Trophoblast cell (in vitro differentiated cells and primary cell): ENCODE measurements around the gene TMEM45B.
"Not testable (repeated sequence)": the region's sequence is repeated elsewhere in the genome, so short reads cannot be mapped to it uniquely, and the experiment has no call there.

ENCODE experiments used
- DNase-seq, 2 donors: peaks; one replicate each; pipeline ENCODE4 v3.0.0-alpha.2; 2016
- H2AFZ ChIP-seq: 2 replicates; pipeline ENCODE4 v1.6.1; 2013; ENCODE audit warnings: low read length, moderate library complexity, mild to moderate bottlenecking; ENCODE audit not compliant: insufficient read depth, poor library complexity
- H2AK5ac ChIP-seq: 2 replicates; pipeline ENCODE4 v1.6.1; 2013; ENCODE audit warnings: mild to moderate bottlenecking, low read length
- H2BK120ac ChIP-seq: 2 replicates; pipeline ENCODE4 v1.6.1; 2013; ENCODE audit warnings: low read length, mild to moderate bottlenecking, moderate library complexity; ENCODE audit not compliant: insufficient read depth, poor library complexity
- H2BK12ac ChIP-seq: 2 replicates; pipeline ENCODE4 v1.6.1; 2013; ENCODE audit warnings: mild to moderate bottlenecking, low read length, moderate library complexity
- H2BK5ac ChIP-seq: 2 replicates; pipeline ENCODE4 v1.6.1; 2013; ENCODE audit warnings: low read length, low read depth, moderate library complexity, mild to moderate bottlenecking; ENCODE audit not compliant: poor library complexity
- H3K14ac ChIP-seq: 2 replicates; pipeline ENCODE4 v1.6.1; 2013; ENCODE audit warnings: mild to moderate bottlenecking, low read length
- H3K18ac ChIP-seq: 2 replicates; pipeline ENCODE4 v1.6.1; 2013; ENCODE audit warnings: mild to moderate bottlenecking, low read length
- H3K23ac ChIP-seq: 2 replicates; pipeline ENCODE4 v1.6.1; 2013; ENCODE audit warnings: low read length
- H3K27ac ChIP-seq: 2 replicates; pipeline ENCODE4 v1.5.1; 2013; ENCODE audit warnings: low read depth, mild to moderate bottlenecking, inconsistent platforms, low read length, moderate library complexity
- H3K27me3 ChIP-seq: 2 replicates; pipeline ENCODE4 v1.6.1; 2013; ENCODE audit warnings: inconsistent platforms, mild to moderate bottlenecking, low read length, moderate library complexity; ENCODE audit not compliant: insufficient read depth
- H3K36me3 ChIP-seq, 2 experiments: 1 replicate in 1 of 2; 2 replicates in 1 of 2; pipeline ENCODE4 v1.6.1; 2013; ENCODE audit warnings: low read length in 2 of 2, mild to moderate bottlenecking in 2 of 2, moderate library complexity in 1 of 2; ENCODE audit not compliant: insufficient read depth in 2 of 2, control insufficient read depth in 1 of 2
- H3K4ac ChIP-seq: 2 replicates; pipeline ENCODE4 v1.6.1; 2013; ENCODE audit warnings: low read depth, mild to moderate bottlenecking, low read length, moderate library complexity
- H3K4me1 ChIP-seq, 2 experiments: 1 replicate in 1 of 2; 2 replicates in 1 of 2; pipeline ENCODE4 v1.6.1; 2013; ENCODE audit warnings: low read length in 2 of 2, mild to moderate bottlenecking in 2 of 2, moderate library complexity in 1 of 2; ENCODE audit not compliant: insufficient read depth in 2 of 2, control insufficient read depth in 1 of 2
- H3K4me2 ChIP-seq: 2 replicates; pipeline ENCODE4 v1.6.1; 2013; ENCODE audit warnings: inconsistent platforms, mild to moderate bottlenecking, low read length, moderate library complexity
- H3K4me3 ChIP-seq: 2 replicates; pipeline ENCODE4 v1.5.1; 2013; ENCODE audit warnings: mild to moderate bottlenecking, low read depth, low read length, inconsistent platforms
- H3K79me1 ChIP-seq: one replicate; pipeline ENCODE4 v1.6.1; 2013; ENCODE audit warnings: low read length
- H3K79me2 ChIP-seq: 2 replicates; pipeline ENCODE4 v1.6.1; 2013; ENCODE audit warnings: low read length, mild to moderate bottlenecking; ENCODE audit not compliant: control insufficient read depth, insufficient read depth, poor library complexity
- H3K9ac ChIP-seq: 2 replicates; pipeline ENCODE4 v1.6.1; 2013; ENCODE audit warnings: mild to moderate bottlenecking, low read length
- H3K9me3 ChIP-seq: 2 replicates; pipeline ENCODE4 v1.6.1; 2013; ENCODE audit warnings: low read depth, mild to moderate bottlenecking, control low read depth, inconsistent platforms, low read length; ENCODE audit not compliant: insufficient read depth
- H4K12ac ChIP-seq: 2 replicates; pipeline ENCODE4 v1.6.1; 2013; ENCODE audit warnings: low read depth, mild to moderate bottlenecking, low read length, moderate library complexity
- H4K8ac ChIP-seq: 2 replicates; pipeline ENCODE4 v1.6.1; 2013; ENCODE audit warnings: low read depth, mild to moderate bottlenecking, low read length, moderate library complexity
- H4K91ac ChIP-seq: one replicate; pipeline ENCODE4 v1.6.1; 2013; ENCODE audit warnings: low read depth, mild to moderate bottlenecking, low read length, moderate library complexity
- WGBS: extraction: QIAGEN DNeasy Blood & Tissue Kit; methylation state at CpG from one replicate; pipeline ENCODE4 v1.1.7; 2013; ENCODE audit warnings: missing lambda C conversion rate; ENCODE audit not compliant: insufficient read length, insufficient coverage; ENCODE audit errors: extremely low coverage; 5-methylcytosine and 5-hydroxymethylcytosine counted together

The TMEM45B gene

DNA sequence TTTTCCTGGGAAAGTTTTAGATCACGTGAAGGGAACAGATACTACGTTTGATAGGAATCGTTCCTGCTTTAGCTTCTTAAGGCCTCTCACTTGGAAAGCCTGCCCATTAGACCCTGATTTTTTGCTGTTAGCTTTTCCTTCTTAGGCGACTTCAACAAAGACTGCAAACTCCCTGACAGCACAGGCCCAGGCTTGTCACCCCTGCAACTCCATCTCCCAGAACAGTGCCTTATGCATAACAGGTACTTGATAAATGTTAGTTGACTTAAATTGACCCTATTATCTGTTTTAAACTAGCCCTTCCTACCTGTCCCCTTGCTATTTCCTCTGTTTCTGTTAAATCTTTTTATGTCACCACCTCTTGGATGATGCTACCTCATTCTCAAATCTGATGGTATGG, 7.6 kb downstream of the TMEM45B start:
- H3K18ac ChIP-seq, H2BK120ac ChIP-seq: not testable (repeated sequence)

DNA sequence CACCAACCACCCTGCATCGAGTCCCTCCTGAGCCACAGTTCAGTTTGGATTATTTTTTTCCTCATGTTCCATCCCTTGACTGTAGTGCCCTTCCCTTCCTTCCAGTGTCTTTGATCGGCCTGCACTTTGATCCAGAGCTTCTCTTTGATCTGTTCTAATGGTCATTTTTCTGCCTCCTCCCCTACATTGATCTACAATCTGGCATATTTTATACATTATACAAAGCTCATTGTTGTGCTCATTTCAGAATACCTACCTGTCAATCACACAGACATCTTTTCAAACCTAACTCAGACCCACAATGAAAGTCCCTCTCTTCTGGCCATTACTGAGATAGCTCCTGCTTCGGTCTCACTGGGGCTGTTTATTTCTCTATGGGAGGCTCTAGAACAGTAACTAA, 8.2 kb downstream of the TMEM45B start:
- no CpG with 5 or more reads among the region's 3 CpGs for whole genome bisulfite sequencing
- H4K12ac ChIP-seq, H3K27me3 ChIP-seq, H3K79me2 ChIP-seq, H2BK120ac ChIP-seq, H3K4me2 ChIP-seq, H3K79me1 ChIP-seq, H3K9me3 ChIP-seq, H4K8ac ChIP-seq, H3K9ac ChIP-seq, H4K91ac ChIP-seq, H2AK5ac ChIP-seq, H2BK5ac ChIP-seq, DNase-seq, H3K4me1 ChIP-seq, H3K23ac ChIP-seq, H2BK12ac ChIP-seq, H3K4ac ChIP-seq, H3K27ac ChIP-seq, H3K4me3 ChIP-seq, H3K18ac ChIP-seq, H2AFZ ChIP-seq, H3K14ac ChIP-seq, H3K36me3 ChIP-seq: not testable (repeated sequence)

More for the DNA sequence above, 7.6 kb downstream of the TMEM45B start:
- not testable (repeated sequence) for H4K12ac ChIP-seq, H4K8ac ChIP-seq, H3K9ac ChIP-seq, H2BK5ac ChIP-seq, DNase-seq, H2AFZ ChIP-seq, H3K36me3 ChIP-seq, H3K27ac ChIP-seq, H3K4me2 ChIP-seq, H3K4ac ChIP-seq, H4K91ac ChIP-seq, H3K79me2 ChIP-seq, H2BK12ac ChIP-seq, H3K4me1 ChIP-seq, H3K14ac ChIP-seq, H3K9me3 ChIP-seq, H2AK5ac ChIP-seq, H3K79me1 ChIP-seq, H3K27me3 ChIP-seq, H3K4me3 ChIP-seq, H3K23ac ChIP-seq
- WGBS: no CpG with 5 or more reads among the region's 4 CpGs

GRCh38 chr11:129825380-129825779, 9.7 kb downstream of the TMEM45B start:
- no peak overlapping the region for H2BK120ac ChIP-seq
- no peak overlapping the region for H4K8ac ChIP-seq
- no peak overlapping the region for H3K27ac ChIP-seq
- DNase-seq: peak in 1 of 2 donors; percentile 36
- no peaks in the 10 kb centered on the region for H3K36me3 ChIP-seq
- H2BK5ac ChIP-seq: no peak overlapping the region
- no peak overlapping the region for H3K4me2 ChIP-seq
- H4K12ac ChIP-seq: no peak overlapping the region
- H4K91ac ChIP-seq: no peak overlapping the region
- no peaks in the 10 kb centered on the region for H3K79me2 ChIP-seq
- no peak overlapping the region for H2BK12ac ChIP-seq
- no peak overlapping the region for H2AFZ ChIP-seq
- H3K4me3 ChIP-seq: no peak overlapping the region
- no peak overlapping the region for H3K4ac ChIP-seq
- no peak overlapping the region for H3K9ac ChIP-seq
- no CpG with 5 or more reads among the region's 4 CpGs for WGBS
- H2AK5ac ChIP-seq: no peak overlapping the region
- H3K23ac ChIP-seq: no peak overlapping the region
- H3K14ac ChIP-seq: no peak overlapping the region
- no peaks in the 10 kb centered on the region for H3K79me1 ChIP-seq
- H3K27me3 ChIP-seq: no peaks in the 10 kb centered on the region
- H3K18ac ChIP-seq: no peak overlapping the region
- H3K4me1 ChIP-seq: no peaks in the 10 kb centered on the region
- no peaks in the 10 kb centered on the region for H3K9me3 ChIP-seq

DNA sequence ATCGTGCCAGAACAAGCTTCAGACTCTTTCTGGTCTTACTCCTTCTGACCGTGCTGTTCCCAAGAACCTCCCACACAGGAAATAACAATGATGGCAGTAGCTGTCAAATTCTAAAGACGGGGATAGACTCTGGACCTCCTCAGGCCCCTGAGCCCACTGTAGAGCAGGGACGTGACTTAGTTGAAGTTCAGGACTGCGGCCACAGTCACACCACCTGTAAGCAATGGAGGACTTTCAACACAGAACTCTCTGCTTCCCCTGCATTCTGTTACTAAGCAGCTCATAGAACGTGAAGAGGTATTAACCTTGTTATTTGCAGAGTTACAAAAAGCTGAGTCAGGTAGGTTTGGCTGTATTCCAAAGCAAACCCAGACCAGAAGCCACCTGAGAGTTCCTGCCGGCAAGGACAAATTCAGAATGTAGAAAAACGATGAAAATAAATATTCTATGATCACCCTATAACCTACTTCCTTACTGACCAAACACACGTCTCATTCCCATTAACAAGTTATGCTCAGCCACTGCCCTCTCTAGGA, 12.7 kb downstream of the TMEM45B start:
- Histone ChIP-seq H2AFZ (no peak overlapping the region), H2BK120ac (no peak overlapping the region), H4K12ac (no peak overlapping the region), H3K23ac (no peak overlapping the region), H3K9ac (no peak overlapping the region), H3K18ac (no peak overlapping the region), H3K4me3 (no peak overlapping the region), H3K27ac (no peak overlapping the region), H3K4me2 (no peak overlapping the region), H4K8ac (no peak overlapping the region), H2BK12ac (no peak overlapping the region), H3K79me1 (no peaks in the 10 kb centered on the region), H2BK5ac (no peak overlapping the region), H3K14ac (no peak overlapping the region), H3K4me1 (no peaks in the 10 kb centered on the region), H3K4ac (no peak overlapping the region), H3K36me3 (no peaks in the 10 kb centered on the region), H2AK5ac (no peak overlapping the region), H3K79me2 (no peaks in the 10 kb centered on the region), H3K27me3 (no peaks in the 10 kb centered on the region), H3K9me3 (no peaks in the 10 kb centered on the region), H4K91ac (no peak overlapping the region)
- DNase-seq: no peak
- WGBS: no CpG with 5 or more reads among the region's 9 CpGs
